Anterior cingulate cortex (tissue), 58 donors: ENCODE measurements around the gene ASCC1.
"Not testable (repeated sequence)": the region's sequence is repeated elsewhere in the genome, so short reads cannot be mapped to it uniquely, and the experiment has no call there.

Source experiments
- DNase-seq, 58 donors: peaks; one replicate each; lab custom pipeline; 2025; lab: John Stamatoyannopoulos, UW

The ASCC1 gene

GRCh38 chr10:72224191-72224590, 8.1 kb upstream of the ASCC1 start:
- DNase-seq: not testable (repeated sequence)

- no peak for DNase-seq
Measured at GRCh38 chr10:72223743-72224101, 7.6 kb upstream of the ASCC1 start.

GRCh38 chr10:72221278-72221677, 5.2 kb upstream of the ASCC1 start:
- no peak for DNase-seq

GRCh38 chr10:72220637-72221036, 4.6 kb upstream of the ASCC1 start:
- no peak for DNase-seq

- no peak for DNase-seq
Measured at GRCh38 chr10:72219235-72219814, 3.2 kb upstream of the ASCC1 start.

GRCh38 chr10:72218726-72219125, 2.6 kb upstream of the ASCC1 start:
- DNase-seq: no peak

DNA sequence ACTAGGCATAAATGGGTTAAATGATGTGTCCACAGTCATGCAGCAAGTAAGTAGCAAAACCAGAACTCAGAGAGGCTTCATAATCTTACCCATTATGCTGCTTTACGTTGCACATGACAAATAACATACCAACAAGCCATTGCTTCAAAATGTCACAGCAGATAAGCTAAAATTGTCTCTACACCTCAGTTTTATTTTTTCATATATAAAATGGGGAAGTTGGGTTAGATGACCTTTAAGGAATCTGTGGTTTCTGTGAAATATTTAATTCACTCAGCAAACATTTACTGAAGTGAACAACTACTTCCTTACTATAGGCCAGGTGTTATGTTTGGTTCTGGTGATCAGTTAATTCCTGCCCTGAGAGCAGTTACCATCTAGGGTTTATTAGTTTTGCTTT, 2.2 kb upstream of the ASCC1 start:
- DNase-seq: no peak

DNA sequence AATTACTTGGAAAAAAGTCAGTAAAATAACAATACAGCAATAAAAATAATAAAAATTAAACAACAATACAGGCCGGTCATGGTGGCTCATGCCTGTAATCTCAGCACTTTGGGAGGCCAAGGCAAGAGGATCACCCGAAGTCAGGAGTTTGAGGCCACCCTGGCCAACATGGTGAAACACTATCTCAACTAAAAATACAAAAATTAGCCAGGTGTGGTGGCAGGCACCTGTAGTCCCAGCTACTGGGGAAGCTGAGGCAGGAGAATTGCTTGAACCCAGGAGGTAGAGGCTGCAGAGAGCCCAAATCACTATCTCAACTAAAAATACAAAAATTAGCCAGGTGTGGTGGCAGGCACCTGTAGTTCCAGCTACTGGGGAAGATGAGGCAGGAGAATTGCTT, 4.2 kb downstream of the ASCC1 start:
- DNase-seq: not testable (repeated sequence)

DNA sequence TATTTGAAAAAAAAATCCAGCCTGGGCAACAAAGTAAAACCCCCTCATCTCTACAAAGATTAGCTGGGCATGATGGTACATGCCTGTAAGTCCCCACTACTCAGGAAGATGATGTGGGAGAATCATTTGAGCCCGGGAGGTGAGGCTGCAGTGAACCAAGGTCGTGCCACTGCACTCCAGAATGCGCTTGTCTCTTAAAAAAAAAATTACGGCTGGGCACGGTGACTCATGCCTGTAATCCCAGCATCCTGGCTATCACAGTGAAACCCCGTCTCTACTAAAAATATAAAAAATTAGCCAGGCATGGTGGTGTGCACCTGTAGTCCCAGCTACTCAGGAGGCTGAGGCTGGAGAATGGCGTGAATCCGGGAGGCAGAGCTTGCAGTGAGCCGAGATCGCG, 4.7 kb downstream of the ASCC1 start:
- not testable (repeated sequence) for DNase-seq

GRCh38 chr10:72208526-72208925, 7.5 kb downstream of the ASCC1 start:
- not testable (repeated sequence) for DNase-seq

DNA sequence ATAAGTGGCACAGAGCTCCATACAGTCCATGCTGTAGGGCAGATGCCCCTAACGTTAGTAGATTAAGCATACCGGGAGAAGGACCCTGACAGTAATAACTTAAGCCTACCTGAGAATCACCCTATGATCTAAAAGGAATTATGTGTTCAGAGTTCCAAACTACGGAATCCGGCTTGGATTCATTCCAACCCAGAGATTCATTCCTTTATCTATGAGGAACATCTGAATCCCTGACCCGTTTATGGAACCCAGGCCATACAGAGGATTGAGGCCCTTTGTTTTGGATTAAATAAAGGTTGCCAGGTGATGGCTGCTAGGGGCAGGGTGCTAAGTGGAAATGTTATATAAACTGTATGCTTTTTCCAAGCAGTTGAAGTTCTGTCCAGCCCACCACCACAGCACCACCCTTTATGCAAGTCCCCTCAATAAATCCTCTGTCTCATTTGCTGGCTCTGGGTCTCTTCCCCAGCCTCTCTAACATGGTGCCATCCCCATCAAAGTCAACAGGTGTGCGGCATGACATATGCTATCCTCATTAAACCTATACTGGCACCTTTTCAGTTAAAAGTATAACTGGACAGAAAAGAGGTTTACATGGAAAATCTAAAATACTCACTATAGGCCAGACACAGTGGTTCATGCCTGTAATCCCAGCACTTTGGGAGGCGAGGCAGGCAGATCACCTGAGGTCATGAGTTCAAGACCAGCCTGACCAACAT, 9.4 kb downstream of the ASCC1 start:
- DNase-seq: no peak

- DNase-seq: no peak
Measured at GRCh38 chr10:72204724-72205123, 11.4 kb downstream of the ASCC1 start.

DNA sequence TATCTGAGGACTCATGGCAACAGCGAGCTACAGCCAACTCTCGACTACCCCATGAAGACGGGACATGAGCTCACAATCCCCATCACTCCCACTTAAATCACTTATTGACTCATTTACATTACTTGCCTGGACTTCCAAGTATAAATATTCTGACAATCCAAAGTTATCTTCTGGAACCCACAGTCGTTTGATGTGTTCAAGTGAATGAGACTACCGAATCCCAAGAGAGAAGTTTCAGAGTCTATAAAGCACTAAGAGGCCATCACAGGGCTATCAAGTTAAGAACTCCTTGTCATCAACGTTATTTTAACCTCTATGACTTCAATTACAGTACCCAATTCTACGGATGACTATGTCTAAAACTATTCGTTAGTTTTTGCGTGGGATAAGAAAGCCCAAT, 11.8 kb downstream of the ASCC1 start:
- DNase-seq: no peak

GRCh38 chr10:72201293-72201692, 14.8 kb downstream of the ASCC1 start:
- no peak for DNase-seq

DNA sequence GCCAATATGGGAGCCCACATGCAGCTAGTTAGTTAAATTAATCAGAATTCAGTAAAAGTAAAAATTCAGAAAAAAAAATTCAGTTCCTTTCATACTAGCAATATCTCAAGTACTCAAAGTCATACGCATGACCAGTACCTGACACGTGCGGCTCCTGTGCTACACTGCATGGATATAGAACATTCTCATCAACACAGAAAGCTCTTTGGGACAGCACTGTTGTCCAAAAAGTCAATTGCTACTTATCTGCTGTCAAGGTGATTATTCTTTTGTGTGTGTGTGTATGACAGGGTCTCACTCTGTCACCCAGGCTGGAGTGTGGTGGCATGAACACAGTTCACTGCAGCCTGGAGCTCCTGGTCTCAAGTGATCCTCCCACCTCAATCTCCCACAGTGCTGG, 15.2 kb downstream of the ASCC1 start:
- DNase-seq: no peak

DNA sequence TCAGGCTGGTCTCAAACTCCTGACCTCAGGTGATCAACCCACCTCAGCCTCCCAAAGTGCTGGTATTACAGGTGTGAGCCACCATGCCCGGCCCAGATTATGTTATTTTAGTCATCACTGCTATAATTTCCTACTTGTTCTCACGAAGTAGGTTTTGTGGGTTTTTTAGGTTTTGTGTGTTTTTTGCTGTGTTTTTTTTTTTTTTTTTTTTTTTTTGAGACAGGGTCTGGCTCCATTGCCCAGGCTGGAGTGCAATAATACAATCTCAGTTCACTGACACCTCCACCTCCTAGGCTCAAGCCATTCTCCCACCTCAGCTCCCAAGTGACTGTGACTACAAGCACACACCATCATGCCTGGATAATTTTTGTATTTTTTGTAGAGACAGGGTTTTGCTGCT, 21.1 kb downstream of the ASCC1 start:
- DNase-seq: no peak

DNA sequence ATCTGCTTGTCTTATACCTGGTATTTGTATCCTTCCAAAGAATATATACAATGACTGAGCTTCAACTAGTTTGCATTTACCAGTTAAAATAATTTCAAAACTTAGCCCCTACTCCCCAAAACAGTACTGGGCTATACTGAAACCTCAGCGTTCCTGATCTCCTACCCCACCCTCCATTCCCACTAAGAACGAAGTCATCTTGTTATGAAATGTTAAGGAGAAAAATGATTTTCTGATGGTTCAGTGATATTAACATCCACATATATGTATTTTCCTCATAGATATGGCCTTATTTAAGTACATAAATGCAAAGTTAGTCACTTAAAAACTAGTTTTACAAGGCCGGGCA, 29.1 kb downstream of the ASCC1 start:
- no peak for DNase-seq

DNA sequence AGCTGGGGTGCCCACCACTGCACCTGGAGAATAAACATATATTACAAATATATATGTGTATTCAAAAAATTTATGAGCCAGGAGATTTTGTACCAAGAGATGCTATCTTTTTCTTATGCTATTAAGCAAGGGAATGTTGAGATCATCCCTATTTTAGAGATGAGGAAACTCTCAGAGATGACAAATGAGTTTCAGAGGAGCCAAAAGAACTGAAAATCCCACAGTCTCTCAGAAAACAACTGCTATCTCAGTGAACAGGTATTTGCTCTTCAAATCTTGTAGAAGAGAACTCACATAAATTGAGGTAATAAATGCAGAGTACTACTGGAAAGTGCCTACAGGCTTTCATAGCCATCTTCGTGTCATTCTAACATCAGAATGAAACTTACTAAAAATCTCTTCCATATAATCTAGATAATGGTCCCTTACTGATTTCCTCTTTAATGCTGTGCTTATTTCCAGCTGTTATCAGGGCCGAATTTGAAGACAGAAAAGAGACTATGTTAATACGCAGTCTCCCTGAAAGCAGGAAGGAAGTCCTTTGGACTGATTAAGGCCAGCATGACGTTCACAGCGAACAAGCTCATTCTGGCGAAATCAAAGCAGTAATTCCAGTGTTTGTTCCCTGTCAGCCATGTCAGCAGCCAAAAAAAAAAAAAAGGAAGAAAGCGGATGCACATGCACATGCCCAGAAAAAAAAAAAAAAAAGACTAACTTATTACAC, 29.7 kb downstream of the ASCC1 start:
- DNase-seq: peak in 1 of 58 donors; percentile 4

GRCh38 chr10:72184156-72184555, 31.9 kb downstream of the ASCC1 start:
- no peak for DNase-seq

DNA sequence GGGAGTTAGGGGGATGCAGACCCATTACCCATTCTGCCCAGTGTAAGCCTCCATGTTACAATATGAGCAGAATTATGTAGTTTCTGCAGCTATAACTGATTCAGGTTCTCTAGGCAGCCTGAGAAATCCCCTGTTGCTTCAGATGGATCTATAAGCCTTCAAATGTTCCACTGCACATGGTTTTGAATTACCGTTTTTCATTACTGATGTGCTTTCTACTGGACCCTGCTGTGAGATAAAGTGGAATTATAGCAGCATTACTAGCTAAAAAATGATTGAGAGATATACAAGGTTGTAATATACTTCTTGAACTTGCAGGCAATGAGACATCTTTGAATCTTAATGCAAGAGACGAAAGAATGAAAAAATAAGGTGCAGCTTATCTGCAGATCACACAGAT, 38.6 kb downstream of the ASCC1 start:
- DNase-seq: no peak

GRCh38 chr10:72176701-72177100, 39.4 kb downstream of the ASCC1 start:
- no peak for DNase-seq

DNA sequence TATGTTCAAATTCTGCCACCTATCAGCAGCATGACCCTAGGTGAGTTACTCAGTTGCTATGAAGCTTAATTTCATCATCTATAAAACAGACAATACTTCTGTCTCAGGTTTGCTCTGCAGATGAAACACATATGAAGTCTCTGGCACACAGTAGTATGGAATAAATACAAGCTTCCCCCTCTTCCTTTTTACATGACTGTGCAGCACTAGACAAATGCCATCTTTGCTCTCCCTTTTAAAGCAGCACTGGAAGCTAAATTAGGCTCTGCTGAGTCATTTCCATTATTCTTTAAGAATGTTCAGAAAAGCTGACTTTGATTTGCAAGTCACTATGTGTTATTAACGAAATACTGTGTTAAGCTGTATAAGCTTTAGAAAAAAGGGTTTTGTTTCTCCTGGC, 40.9 kb downstream of the ASCC1 start:
- DNase-seq: peak in 2 of 58 donors; percentile 10 to 22
